Right kidney (tissue), 1 donor: ENCODE data around the gene SFRP4.

Experiments
- DNase-seq: peaks from one replicate; pipeline ENCODE4 v3.0.0-alpha.2; 2016

SFRP4 gene

GRCh38 chr7:37927773-37928444, 11.3 kb upstream of the SFRP4 start:
- no peak for DNase-seq

GRCh38 chr7:37925620-37926019, 9.0 kb upstream of the SFRP4 start:
- no peak for DNase-seq

- no peak for DNase-seq
Measured at GRCh38 chr7:37924491-37925041, 7.9 kb upstream of the SFRP4 start.

- DNase-seq, result no peak
Measured at GRCh38 chr7:37923996-37924395, 7.4 kb upstream of the SFRP4 start.

- DNase-seq, result no peak
Measured at GRCh38 chr7:37921876-37922275, 5.3 kb upstream of the SFRP4 start.

GRCh38 chr7:37920849-37921805, 4.5 kb upstream of the SFRP4 start:
- peak; percentile 93 for DNase-seq

GRCh38 chr7:37920305-37920848, 3.8 kb upstream of the SFRP4 start, which contains the start of gene EPDR1:
TSS of gene EPDR1 (plus strand) at chr7:37920640. CDS start at chr7:37920940, 300 bp downstream.
- DNase-seq, result no peak

GRCh38 chr7:37918526-37918925, 1.9 kb upstream of the SFRP4 start:
- no peak for DNase-seq

GRCh38 chr7:37916017-37916672, 472 bp downstream of the SFRP4 start:
- DNase-seq, result no peak

- DNase-seq, result peak; percentile 13
Measured at GRCh38 chr7:37915438-37915837, 1.2 kb downstream of the SFRP4 start.

- no peak for DNase-seq
Measured at GRCh38 chr7:37912756-37913155, 3.9 kb downstream of the SFRP4 start.

- DNase-seq, result no peak
Measured at GRCh38 chr7:37908221-37908788, 8.3 kb downstream of the SFRP4 start.

GRCh38 chr7:37901890-37902524, 14.6 kb downstream of the SFRP4 start:
- no peak for DNase-seq

- peak; percentile 37 for DNase-seq
Measured at GRCh38 chr7:37901236-37901827, 15.3 kb downstream of the SFRP4 start.

GRCh38 chr7:37899712-37900247, 16.8 kb downstream of the SFRP4 start:
- no peak for DNase-seq

GRCh38 chr7:37894671-37895070, 21.9 kb downstream of the SFRP4 start:
- DNase-seq, result no peak

GRCh38 chr7:37893359-37893758, 23.3 kb downstream of the SFRP4 start:
- no peak for DNase-seq

- DNase-seq, result no peak
Measured at GRCh38 chr7:37882086-37882485, 34.5 kb downstream of the SFRP4 start.
